Vagina (tissue), 2 donors: Measurements from ENCODE around the gene SLC8A1. TPM values are rescaled to one million over a fixed set of nuclear protein-coding genes. Genes with fewer than 3 reads are reported as not detected.

Experiments used
- DNase-seq, 2 donors: peaks; one replicate each; pipeline ENCODE4 v3.0.0-alpha.2; 2017; ENCODE audit errors: extremely low spot score in 2 of 2
- H3K27ac ChIP-seq: fragments of 200-600 bp; sonication (generic); one replicate; pipeline ENCODE4 v1.5.1; 2019
- H3K27me3 ChIP-seq: fragments of 200-600 bp; sonication (generic); one replicate; pipeline ENCODE4 v1.5.1; 2019
- H3K36me3 ChIP-seq, 2 donors: fragments of 200-600 bp; sonication (generic); one replicate each; pipeline ENCODE4 v1.5.1; 2017 to 2019
- H3K4me1 ChIP-seq: fragments of 200-600 bp; sonication (generic); one replicate; pipeline ENCODE4 v1.5.1; 2019
- H3K4me3 ChIP-seq, 2 donors: fragments of 200-600 bp; sonication (generic); 1 replicate in 1 of 2; 2 replicates in 1 of 2; pipeline ENCODE4 v1.5.1; 2016 to 2019
- H3K9me3 ChIP-seq: fragments of 200-600 bp; sonication (generic); one replicate; pipeline ENCODE4 v1.5.1; 2019
- POLR2A ChIP-seq, 2 donors: fragments of 450-650 bp; IDR thresholded peaks; one replicate each; pipeline ENCODE4 v1.6.1; 2017; ENCODE audit warnings: antibody characterized with exemption in 2 of 2, mild to moderate bottlenecking in 2 of 2, moderate library complexity in 2 of 2
- POLR2AphosphoS5 ChIP-seq, 2 donors: sonication (generic); formaldehyde crosslinking; IDR thresholded peaks; one replicate each; pipeline ENCODE4 v1.9.0; 2017; ENCODE audit warnings: antibody characterized with exemption in 2 of 2, mild to moderate bottlenecking in 2 of 2, low read depth in 1 of 2; ENCODE audit not compliant: insufficient read depth in 1 of 2
- intact Hi-C: fragments of 100-400 bp; cut with DNase I; formaldehyde crosslinking; loops from one replicate; pipeline ENCODE4 v1.15.1; 2023
- total RNA-seq: library from RNA; depleted of rRNA; stranded (reverse); fragments of >200 nt; gene quantifications from one replicate; pipeline ENCODE4 v1.2.3, GENCODE V29; 2016
- TF ChIP-seq, protein P1 (sequence below), 3 experiments: fragments of 450-650 bp in 2 of 3; fragments of 200-600 bp in 1 of 3; sonication (generic) in 1 of 3; IDR thresholded peaks; one replicate each; pipeline ENCODE4 v1.5.1; 2017 to 2019; ENCODE audit warnings: antibody characterized with exemption in 3 of 3, mild to moderate bottlenecking in 2 of 3, moderate library complexity in 2 of 3

Gene SLC8A1
- total RNA-seq, 1 donor from 2014 or later, result 40.8 TPM

DNA sequence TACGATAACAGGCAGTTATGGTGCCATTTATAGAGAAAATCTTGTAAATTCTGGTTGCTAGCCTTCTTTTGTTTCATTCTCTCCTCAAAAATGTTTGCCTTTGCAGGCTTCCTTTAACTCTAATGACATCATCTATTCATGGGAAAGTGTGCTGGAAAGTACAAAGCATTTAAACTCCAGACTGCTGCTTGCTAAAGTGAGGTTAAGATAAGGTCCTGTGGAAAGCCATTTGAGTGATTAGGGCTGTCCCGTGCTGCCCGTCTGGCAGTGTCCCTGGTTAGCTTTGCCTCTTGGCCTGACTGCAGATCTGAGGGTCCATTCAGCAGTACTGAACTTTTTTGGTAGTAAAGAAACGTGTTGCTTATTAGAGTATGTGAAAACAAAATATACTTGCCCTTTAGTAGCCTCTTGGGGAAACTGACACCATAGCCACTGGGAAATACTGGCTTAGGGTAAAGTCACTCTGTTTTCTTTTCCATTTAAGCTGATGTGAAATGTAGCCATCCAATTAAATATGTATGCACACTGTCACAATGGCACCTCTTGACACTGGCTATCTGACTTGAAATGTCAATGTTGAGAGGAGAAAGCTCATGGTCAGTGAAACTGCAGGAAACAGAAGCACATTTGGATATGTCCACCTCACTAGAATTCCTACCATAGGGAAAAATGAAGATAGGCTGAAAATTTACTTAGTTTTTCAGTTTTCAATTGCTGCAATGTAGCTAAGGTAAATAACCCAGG lies 321.5 kb downstream of the SLC8A1 start:
- Histone ChIP-seq H3K27ac (no peak overlapping the region), H3K36me3 (no peaks in the 10 kb centered on the region), H3K27me3 (no peaks in the 10 kb centered on the region), H3K9me3 (no peaks in the 10 kb centered on the region), H3K4me1 (no peaks in the 10 kb centered on the region), H3K4me3 (no peak overlapping the region)
- intact Hi-C loops, result no loop called here
- DNase-seq, result no peak
- TF ChIP-seq POLR2A (IDR thresholded peaks at IDR 0.05) (no peak), POLR2AphosphoS5 (IDR thresholded peaks at IDR 0.05; ENCODE audit: insufficient read depth in 1 of 2, low read depth in 1 of 2) (no peak)
- TF ChIP-seq, protein P1, sequence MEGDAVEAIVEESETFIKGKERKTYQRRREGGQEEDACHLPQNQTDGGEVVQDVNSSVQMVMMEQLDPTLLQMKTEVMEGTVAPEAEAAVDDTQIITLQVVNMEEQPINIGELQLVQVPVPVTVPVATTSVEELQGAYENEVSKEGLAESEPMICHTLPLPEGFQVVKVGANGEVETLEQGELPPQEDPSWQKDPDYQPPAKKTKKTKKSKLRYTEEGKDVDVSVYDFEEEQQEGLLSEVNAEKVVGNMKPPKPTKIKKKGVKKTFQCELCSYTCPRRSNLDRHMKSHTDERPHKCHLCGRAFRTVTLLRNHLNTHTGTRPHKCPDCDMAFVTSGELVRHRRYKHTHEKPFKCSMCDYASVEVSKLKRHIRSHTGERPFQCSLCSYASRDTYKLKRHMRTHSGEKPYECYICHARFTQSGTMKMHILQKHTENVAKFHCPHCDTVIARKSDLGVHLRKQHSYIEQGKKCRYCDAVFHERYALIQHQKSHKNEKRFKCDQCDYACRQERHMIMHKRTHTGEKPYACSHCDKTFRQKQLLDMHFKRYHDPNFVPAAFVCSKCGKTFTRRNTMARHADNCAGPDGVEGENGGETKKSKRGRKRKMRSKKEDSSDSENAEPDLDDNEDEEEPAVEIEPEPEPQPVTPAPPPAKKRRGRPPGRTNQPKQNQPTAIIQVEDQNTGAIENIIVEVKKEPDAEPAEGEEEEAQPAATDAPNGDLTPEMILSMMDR (IDR thresholded peaks at IDR 0.05), result no peak

DNA sequence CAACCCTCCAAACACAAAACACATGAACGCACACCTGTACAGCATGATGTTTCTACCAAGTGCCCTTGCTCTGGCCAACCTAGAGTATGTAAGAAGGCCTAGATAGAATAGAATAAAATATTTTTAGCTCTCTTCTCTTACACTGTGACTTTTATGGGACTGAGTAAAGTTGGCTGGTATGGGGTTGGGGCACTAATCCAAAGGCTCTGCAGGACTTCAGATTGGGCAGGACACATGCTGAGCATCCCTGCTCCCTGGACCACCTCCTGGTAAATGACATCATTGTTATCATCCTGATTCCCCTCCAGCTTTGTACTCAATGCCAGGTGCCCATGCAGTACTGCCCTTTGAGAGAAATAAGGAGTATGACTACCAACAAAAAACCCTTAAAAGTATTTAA lies 322.2 kb downstream of the SLC8A1 start:
- Histone ChIP-seq H3K4me3 (no peak overlapping the region), H3K4me1 (no peaks in the 10 kb centered on the region), H3K36me3 (no peaks in the 10 kb centered on the region), H3K27me3 (no peaks in the 10 kb centered on the region), H3K9me3 (no peaks in the 10 kb centered on the region), H3K27ac (no peak overlapping the region)
- TF ChIP-seq POLR2AphosphoS5 (IDR thresholded peaks at IDR 0.05; ENCODE audit: insufficient read depth in 1 of 2, low read depth in 1 of 2), result no peak
- TF ChIP-seq, protein P1 (IDR thresholded peaks at IDR 0.05), result no peak
- no peak for TF ChIP-seq POLR2A (IDR thresholded peaks at IDR 0.05)
- intact Hi-C loops, result no loop called here
- no peak for DNase-seq

DNA sequence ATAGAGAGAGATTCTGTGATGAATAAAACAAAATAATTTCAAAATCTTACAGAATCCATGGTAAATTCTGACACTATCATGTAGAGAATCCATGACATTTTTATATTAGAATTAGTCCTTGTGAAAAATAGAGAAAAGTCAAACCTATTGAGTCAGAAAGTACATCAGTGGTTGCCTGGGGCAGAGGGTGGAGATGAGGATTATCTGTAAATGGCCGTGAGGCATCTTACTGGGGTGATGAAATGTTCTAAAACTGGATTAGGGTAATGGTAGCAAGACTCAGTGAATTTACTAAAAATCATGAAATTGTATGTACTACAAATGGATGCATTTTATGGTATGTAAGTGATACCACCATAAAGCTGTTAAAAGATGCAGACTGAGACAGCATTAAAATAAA lies 323.1 kb downstream of the SLC8A1 start:
- DNase-seq, result no peak
- Histone ChIP-seq H3K4me3 (no peak overlapping the region), H3K36me3 (no peaks in the 10 kb centered on the region), H3K9me3 (no peaks in the 10 kb centered on the region), H3K4me1 (no peaks in the 10 kb centered on the region), H3K27ac (no peak overlapping the region), H3K27me3 (no peaks in the 10 kb centered on the region)
- intact Hi-C loops, result no loop called here
- TF ChIP-seq POLR2AphosphoS5 (IDR thresholded peaks at IDR 0.05; ENCODE audit: insufficient read depth in 1 of 2, low read depth in 1 of 2), result no peak
- TF ChIP-seq, protein P1 (IDR thresholded peaks at IDR 0.05), result no peak
- no peak for TF ChIP-seq POLR2A (IDR thresholded peaks at IDR 0.05)

DNA sequence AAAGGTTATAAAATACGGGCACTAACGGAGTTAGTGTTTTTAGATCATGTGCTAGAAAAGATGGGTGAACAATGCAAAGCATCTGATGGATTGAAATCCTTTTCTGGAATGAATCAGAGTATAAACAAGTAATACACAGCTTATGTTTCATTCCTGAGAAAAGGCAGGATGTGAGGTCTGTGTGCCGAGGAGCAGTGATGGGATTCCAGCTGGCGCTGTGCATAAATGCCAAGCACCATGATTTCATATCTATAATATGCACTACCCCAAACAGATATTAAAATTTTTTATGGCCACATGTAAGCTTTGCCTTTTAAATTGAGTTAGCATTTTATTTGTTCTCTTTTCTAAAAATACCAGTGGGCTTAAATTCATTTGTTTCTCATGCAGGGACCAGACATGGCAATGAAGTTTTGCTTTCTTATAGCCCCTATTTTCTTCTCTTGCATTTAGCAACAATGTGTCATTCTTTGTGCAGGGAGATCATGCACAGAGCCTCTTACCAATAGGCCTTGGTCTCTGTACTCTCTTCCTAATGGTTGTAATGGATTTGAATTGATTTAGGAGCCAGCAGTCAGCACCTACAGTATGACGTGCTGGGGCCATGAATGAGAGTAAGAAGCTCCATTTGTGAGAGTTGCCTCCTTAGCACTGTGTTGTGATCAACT lies 323.9 kb downstream of the SLC8A1 start:
- Histone ChIP-seq H3K4me3 (no peak overlapping the region), H3K27ac (no peak overlapping the region), H3K27me3 (no peaks in the 10 kb centered on the region), H3K9me3 (no peaks in the 10 kb centered on the region), H3K36me3 (no peaks in the 10 kb centered on the region), H3K4me1 (no peaks in the 10 kb centered on the region)
- intact Hi-C loops, result no loop called here
- no peak for TF ChIP-seq POLR2A (IDR thresholded peaks at IDR 0.05)
- TF ChIP-seq, protein P1 (IDR thresholded peaks at IDR 0.05), result no peak
- no peak for TF ChIP-seq POLR2AphosphoS5 (IDR thresholded peaks at IDR 0.05; ENCODE audit: insufficient read depth in 1 of 2, low read depth in 1 of 2)
- no peak for DNase-seq

DNA sequence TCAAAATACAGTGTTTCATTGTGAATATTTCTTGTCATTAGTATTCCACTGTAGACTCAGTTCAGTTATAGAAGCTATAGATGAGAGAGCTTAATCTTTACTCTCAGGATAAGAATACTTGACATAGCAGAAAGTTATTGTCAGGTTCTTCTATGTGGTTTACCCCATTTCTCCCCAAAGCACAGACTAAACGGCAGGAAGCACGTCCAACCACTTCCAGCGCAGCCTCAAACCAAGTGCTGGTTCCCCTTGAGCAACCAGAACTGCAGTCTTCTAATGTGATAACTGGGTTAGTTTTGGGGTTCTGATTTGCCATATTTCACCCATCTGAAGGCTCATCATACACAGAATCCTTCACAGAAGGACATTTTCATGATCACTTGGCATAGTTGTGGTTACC lies 324.7 kb downstream of the SLC8A1 start:
- Histone ChIP-seq H3K4me1 (no peaks in the 10 kb centered on the region), H3K4me3 (no peak overlapping the region), H3K27ac (no peak overlapping the region), H3K9me3 (no peaks in the 10 kb centered on the region), H3K36me3 (no peaks in the 10 kb centered on the region), H3K27me3 (no peaks in the 10 kb centered on the region)
- TF ChIP-seq POLR2A (IDR thresholded peaks at IDR 0.05), result no peak
- TF ChIP-seq, protein P1 (IDR thresholded peaks at IDR 0.05), result no peak
- no peak for TF ChIP-seq POLR2AphosphoS5 (IDR thresholded peaks at IDR 0.05; ENCODE audit: insufficient read depth in 1 of 2, low read depth in 1 of 2)
- intact Hi-C loops, result no loop called here
- no peak for DNase-seq
